DOHH2 (cell line): Measurements from ENCODE around the gene ITPK1.

ENCODE experiments used
- H3F3A ChIP-seq: fragments of 200-600 bp; sonication (generic), shearing (Covaris generic); 2 replicates; pipeline ENCODE4 v1.6.0; 2016; ENCODE audit warnings: antibody characterized with exemption, mild to moderate bottlenecking; ENCODE audit not compliant: control insufficient read depth, insufficient read depth
- H3K27ac ChIP-seq: fragments of 200-600 bp; sonication (generic); 2 replicates; pipeline ENCODE4 v1.5.1; 2014; ENCODE audit warnings: low read depth, mild to moderate bottlenecking, low read length, moderate library complexity
- H3K27me3 ChIP-seq: fragments of 200-600 bp; sonication (generic); 2 replicates; pipeline ENCODE4 v1.6.1; 2014; ENCODE audit warnings: mild to moderate bottlenecking, low read length, mixed read lengths; ENCODE audit not compliant: control insufficient read depth
- H3K36me3 ChIP-seq: fragments of 200-600 bp; sonication (generic); 2 replicates; pipeline ENCODE4 v1.6.1; 2014; ENCODE audit warnings: mild to moderate bottlenecking, low read length, moderate library complexity, mixed read lengths; ENCODE audit not compliant: control insufficient read depth
- H3K4me1 ChIP-seq: fragments of 200-600 bp; sonication (generic); 2 replicates; pipeline ENCODE4 v1.6.1; 2014; ENCODE audit warnings: mild to moderate bottlenecking, low read length, mixed read lengths; ENCODE audit not compliant: control insufficient read depth
- H3K4me2 ChIP-seq: fragments of 200-600 bp; sonication (generic); 2 replicates; pipeline ENCODE4 v1.6.0; 2014; ENCODE audit warnings: mild to moderate bottlenecking, low read length, moderate library complexity
- H3K4me3 ChIP-seq: fragments of 200-600 bp; sonication (generic); 2 replicates; pipeline ENCODE4 v1.5.1; 2014; ENCODE audit warnings: mild to moderate bottlenecking, low read length, mixed read lengths
- H3K79me2 ChIP-seq: fragments of 200-600 bp; sonication (generic); 2 replicates; pipeline ENCODE4 v1.6.1; 2014; ENCODE audit warnings: mild to moderate bottlenecking, low read length, mixed read lengths; ENCODE audit not compliant: control insufficient read depth
- H3K9me2 ChIP-seq: fragments of 200-600 bp; sonication (generic); replicated peaks from 2 replicates; pipeline ENCODE4 v1.6.1; 2014; ENCODE audit warnings: mild to moderate bottlenecking, low read length, mixed read lengths; ENCODE audit not compliant: control insufficient read depth
- H3K9me3 ChIP-seq: fragments of 200-600 bp; sonication (generic); 2 replicates; pipeline ENCODE4 v1.6.1; 2014; ENCODE audit warnings: antibody characterized with exemption, low read length, mixed read lengths; ENCODE audit not compliant: control insufficient read depth, insufficient read depth
- H4K20me1 ChIP-seq: fragments of 200-600 bp; sonication (generic); 2 replicates; pipeline ENCODE4 v1.6.0; 2014; ENCODE audit warnings: low read depth, mild to moderate bottlenecking, antibody characterized with exemption, low read length, moderate library complexity; ENCODE audit not compliant: control insufficient read depth, insufficient read depth
- EZH2phosphoT487 ChIP-seq: fragments of 200-600 bp; sonication (generic); IDR thresholded peaks from 2 replicates; pipeline ENCODE4 v1.6.1; 2017; ENCODE audit warnings: borderline replicate concordance, mild to moderate bottlenecking, antibody characterized with exemption, low read length, moderate library complexity, mixed read lengths
- TF ChIP-seq, protein P1 (sequence below): fragments of 200-600 bp; sonication (generic); IDR thresholded peaks from one replicate; pipeline ENCODE4 v1.5.1; 2014; ENCODE audit warnings: antibody characterized with exemption, mild to moderate bottlenecking, low read depth, low read length; ENCODE audit not compliant: poor library complexity, severe bottlenecking

The ITPK1 gene

GRCh38 chr14:93099196-93099595 lies 16.5 kb downstream of the ITPK1 start:
- Histone ChIP-seq H3K27me3 (no peaks in the 10 kb centered on the region), H4K20me1 (0 out of 2 replicates have a peak, but pooled peaks cover 3% of the 10 kb centered on the region), H3K4me3 (no peak overlapping the region), H3K9me2 (no peaks in the 10 kb centered on the region), H3K4me2 (no peak overlapping the region), H3K9me3 (no peaks in the 10 kb centered on the region), H3K27ac (no peak overlapping the region), H3K36me3 (no peaks in the 10 kb centered on the region), H3K4me1 (peaks cover 8% of the 10 kb centered on the region), H3K79me2 (no peaks in the 10 kb centered on the region; the same call in 1 of the 2 replicates), H3F3A (no peaks in the 10 kb centered on the region)
- TF ChIP-seq, protein P1, sequence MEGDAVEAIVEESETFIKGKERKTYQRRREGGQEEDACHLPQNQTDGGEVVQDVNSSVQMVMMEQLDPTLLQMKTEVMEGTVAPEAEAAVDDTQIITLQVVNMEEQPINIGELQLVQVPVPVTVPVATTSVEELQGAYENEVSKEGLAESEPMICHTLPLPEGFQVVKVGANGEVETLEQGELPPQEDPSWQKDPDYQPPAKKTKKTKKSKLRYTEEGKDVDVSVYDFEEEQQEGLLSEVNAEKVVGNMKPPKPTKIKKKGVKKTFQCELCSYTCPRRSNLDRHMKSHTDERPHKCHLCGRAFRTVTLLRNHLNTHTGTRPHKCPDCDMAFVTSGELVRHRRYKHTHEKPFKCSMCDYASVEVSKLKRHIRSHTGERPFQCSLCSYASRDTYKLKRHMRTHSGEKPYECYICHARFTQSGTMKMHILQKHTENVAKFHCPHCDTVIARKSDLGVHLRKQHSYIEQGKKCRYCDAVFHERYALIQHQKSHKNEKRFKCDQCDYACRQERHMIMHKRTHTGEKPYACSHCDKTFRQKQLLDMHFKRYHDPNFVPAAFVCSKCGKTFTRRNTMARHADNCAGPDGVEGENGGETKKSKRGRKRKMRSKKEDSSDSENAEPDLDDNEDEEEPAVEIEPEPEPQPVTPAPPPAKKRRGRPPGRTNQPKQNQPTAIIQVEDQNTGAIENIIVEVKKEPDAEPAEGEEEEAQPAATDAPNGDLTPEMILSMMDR: no peak
- no peak for TF ChIP-seq EZH2phosphoT487

- Histone ChIP-seq H3K9me3 (no peaks in the 10 kb centered on the region), H3K4me1 (no peaks in the 10 kb centered on the region), H3K36me3 (no peaks in the 10 kb centered on the region), H3K4me3 (no peak overlapping the region), H3K27ac (no peak overlapping the region), H3K9me2 (no peaks in the 10 kb centered on the region), H3K4me2 (no peak overlapping the region), H3K79me2 (no peaks in the 10 kb centered on the region; the same call in 1 of the 2 replicates), H3F3A (no peaks in the 10 kb centered on the region), H3K27me3 (no peaks in the 10 kb centered on the region), H4K20me1 (0 out of 2 replicates have a peak, but pooled peaks cover 3% of the 10 kb centered on the region)
- no peak for TF ChIP-seq EZH2phosphoT487
- TF ChIP-seq, protein P1: no peak
These were observed 18.9 kb downstream of the ITPK1 start for GRCh38 chr14:93096691-93097322.

DNA sequence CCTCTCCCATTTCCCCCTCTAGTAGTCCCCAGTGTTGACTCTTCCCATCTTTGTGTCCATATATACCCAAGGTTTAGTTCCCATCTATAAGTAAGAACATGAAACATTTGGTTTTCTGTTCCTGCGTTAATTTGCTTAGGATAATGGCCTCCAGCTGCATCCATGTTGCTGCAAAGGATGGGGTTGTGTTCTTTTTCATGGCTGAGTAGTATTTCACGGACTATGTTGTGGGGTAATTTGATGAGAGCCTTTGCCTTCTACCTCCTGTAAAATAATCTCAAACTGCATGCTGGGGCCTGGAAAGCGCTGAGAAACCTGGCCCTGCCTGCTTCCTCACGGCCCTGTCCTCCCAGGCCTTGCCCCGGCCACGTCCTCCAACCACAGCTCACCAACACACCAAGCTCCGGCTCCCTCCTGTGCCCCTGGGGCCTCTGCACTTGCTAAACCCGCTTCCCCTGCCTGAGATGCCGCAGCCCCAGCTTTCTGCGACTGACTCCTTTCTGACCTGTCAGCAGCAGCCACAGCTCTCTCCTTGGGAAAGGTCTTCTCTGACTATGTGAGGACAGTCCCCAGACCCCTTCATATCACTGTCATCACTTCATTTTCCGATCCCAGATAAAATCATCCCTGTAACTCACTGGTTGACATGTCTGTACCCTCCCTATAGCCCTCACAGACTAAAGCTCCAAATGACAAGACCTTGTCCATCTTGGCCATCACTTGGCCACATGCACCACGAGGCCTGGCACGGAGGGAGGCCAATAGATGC lies 19.8 kb downstream of the ITPK1 start:
- TF ChIP-seq EZH2phosphoT487: no peak
- TF ChIP-seq, protein P1: no peak
- 0 out of 2 replicates have a peak, but pooled peaks cover 2% of the 10 kb centered on the region for H4K20me1 ChIP-seq
- no peaks in the 10 kb centered on the region; the same call in 1 of the 2 replicates for H3K79me2 ChIP-seq
- H3K27me3 ChIP-seq: no peaks in the 10 kb centered on the region
- H3K4me2 ChIP-seq: no peak overlapping the region
- H3K9me3 ChIP-seq: no peaks in the 10 kb centered on the region
- no peaks in the 10 kb centered on the region for H3F3A ChIP-seq
- no peak overlapping the region for H3K27ac ChIP-seq
- H3K36me3 ChIP-seq: no peaks in the 10 kb centered on the region
- no peak overlapping the region for H3K4me3 ChIP-seq
- no peaks in the 10 kb centered on the region for H3K9me2 ChIP-seq
- no peaks in the 10 kb centered on the region for H3K4me1 ChIP-seq
